Measurements from ENCODE around the gene IL17REL. TPM values are rescaled to one million over a fixed set of nuclear protein-coding genes. Genes with fewer than 3 reads are reported as not detected.

IL17REL gene
- total RNA-seq, 2 donors from 2014 or later, result 0.68 TPM; not detected in 1

- Histone ChIP-seq H3K4me3 (no peak overlapping the region), H3K27me3 (replicated peaks; ENCODE audit: insufficient read depth) (no peaks in the 10 kb centered on the region), H3K36me3 (no peaks in the 10 kb centered on the region), H3K4me1 (replicated peaks) (peaks cover 4% of the 10 kb centered on the region), H3K9me3 (no peaks in the 10 kb centered on the region), H3K27ac (no peak overlapping the region)
- intact Hi-C loops (cut with DNase I), result no loop called here
- 53% methylated on average over 15 of the region's 15 CpGs for WGBS
- DNase-seq (ENCODE audit: low spot score), result no peak
- no peak for TF ChIP-seq POLR2AphosphoS5 (IDR thresholded peaks at IDR 0.05)
These were observed 36.0 kb downstream of the IL17REL start for GRCh38 chr22:49976439-49977175.

DNA sequence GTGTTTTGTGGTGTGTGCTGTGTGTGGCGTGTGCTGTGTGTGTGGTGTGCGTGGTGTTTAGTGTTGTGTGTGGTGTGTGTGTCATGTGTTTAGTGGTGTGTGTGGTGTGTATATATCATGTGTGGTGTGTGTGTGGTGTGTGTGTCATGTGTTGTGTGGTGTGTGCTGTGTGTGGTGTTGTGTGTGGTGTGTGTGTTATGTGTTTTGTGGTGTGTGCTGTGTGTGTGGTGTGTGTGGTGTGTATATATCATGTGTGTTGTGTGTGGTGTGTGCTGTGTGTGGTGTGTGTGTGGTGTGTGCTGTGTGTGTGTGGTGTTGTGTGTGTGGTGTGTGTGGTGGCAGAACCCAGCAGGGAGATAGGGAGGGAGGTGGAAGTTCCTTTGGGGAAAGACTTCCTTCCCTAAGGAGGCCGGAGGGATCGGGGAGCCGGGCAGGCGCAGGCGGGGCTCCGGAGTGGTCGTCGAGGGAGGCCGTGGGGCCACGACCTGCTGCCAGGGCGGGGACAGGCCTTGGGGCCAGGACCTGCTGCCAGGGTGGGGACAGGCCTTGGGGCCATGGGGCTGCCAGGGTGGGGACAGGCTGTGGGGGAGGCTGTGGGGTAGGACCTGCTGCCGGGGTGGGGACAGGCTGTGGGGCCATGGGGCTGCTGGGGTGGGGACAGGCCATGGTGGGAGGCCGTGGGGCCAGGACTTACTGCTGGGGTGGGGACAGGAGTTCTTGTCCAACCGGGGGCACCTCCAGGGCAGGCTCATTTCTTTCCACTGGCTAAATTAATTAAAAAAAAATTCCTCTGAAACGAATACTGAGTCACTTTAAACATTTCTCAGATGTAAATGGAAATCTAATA, 36.8 kb downstream of the IL17REL start:
- Histone ChIP-seq H3K4me1 (replicated peaks) (peaks cover 7% of the 10 kb centered on the region), H3K27me3 (replicated peaks; ENCODE audit: insufficient read depth) (no peaks in the 10 kb centered on the region), H3K9me3 (no peaks in the 10 kb centered on the region), H3K4me3 (no peak overlapping the region), H3K27ac (no peak overlapping the region), H3K36me3 (no peaks in the 10 kb centered on the region)
- no peak for DNase-seq (ENCODE audit: low spot score)
- TF ChIP-seq POLR2A (IDR thresholded peaks at IDR 0.05) (no peak), POLR2AphosphoS5 (IDR thresholded peaks at IDR 0.05) (no peak)
- TF ChIP-seq, protein P1, sequence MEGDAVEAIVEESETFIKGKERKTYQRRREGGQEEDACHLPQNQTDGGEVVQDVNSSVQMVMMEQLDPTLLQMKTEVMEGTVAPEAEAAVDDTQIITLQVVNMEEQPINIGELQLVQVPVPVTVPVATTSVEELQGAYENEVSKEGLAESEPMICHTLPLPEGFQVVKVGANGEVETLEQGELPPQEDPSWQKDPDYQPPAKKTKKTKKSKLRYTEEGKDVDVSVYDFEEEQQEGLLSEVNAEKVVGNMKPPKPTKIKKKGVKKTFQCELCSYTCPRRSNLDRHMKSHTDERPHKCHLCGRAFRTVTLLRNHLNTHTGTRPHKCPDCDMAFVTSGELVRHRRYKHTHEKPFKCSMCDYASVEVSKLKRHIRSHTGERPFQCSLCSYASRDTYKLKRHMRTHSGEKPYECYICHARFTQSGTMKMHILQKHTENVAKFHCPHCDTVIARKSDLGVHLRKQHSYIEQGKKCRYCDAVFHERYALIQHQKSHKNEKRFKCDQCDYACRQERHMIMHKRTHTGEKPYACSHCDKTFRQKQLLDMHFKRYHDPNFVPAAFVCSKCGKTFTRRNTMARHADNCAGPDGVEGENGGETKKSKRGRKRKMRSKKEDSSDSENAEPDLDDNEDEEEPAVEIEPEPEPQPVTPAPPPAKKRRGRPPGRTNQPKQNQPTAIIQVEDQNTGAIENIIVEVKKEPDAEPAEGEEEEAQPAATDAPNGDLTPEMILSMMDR (IDR thresholded peaks at IDR 0.05), result no peak
- WGBS, result 47% methylated on average over 17 of the region's 17 CpGs
- intact Hi-C loops (cut with DNase I), result no loop called here

DNA sequence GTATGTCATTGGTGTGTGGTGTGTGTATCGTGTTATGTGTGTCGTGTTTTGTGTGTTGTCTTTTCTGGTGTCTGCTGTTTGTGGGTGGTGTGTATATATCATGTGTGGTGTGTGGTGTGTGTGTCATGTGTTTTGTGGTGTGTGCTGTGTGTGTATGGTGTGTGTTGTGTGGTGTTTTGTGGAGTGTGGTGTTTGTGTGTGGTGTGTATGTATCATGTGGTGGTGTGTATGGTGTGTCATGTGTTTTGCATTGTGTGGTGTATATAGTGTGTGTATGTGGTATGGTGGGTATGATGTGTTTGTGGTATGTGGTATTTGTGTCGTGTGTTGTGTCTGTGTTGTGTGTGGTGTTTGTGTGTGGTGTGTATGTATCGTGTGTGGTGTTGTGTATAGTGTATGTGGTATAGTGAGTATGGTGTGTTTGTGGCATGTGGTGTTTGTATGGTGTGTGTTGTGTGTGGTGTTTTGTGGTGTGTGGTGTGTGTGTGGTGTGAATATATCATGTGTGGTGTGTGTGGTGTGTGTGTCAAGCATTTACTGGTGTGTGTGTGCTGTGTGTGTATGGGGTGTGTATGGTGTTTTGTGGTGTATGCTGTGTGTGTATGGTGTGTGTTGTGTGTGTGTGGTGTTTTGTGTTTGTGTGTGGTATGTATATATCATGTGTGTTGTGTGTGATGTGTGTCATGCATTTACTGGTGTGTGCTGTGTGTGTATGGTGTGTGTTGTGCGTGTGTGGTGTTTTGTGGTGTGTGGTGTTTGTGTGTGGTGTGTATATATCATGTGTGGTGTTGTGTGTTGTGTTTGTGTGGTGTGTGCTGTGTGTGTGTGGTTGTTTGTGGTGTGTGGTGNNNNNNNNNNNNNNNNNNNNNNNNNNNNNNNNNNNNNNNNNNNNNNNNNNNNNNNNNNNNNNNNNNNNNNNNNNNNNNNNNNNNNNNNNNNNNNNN, 39.3 kb downstream of the IL17REL start:
- Histone ChIP-seq H3K4me1 (replicated peaks) (peaks cover 7% of the 10 kb centered on the region), H3K9me3 (no peaks in the 10 kb centered on the region), H3K4me3 (no peak overlapping the region), H3K27me3 (replicated peaks; ENCODE audit: insufficient read depth) (no peaks in the 10 kb centered on the region), H3K36me3 (no peaks in the 10 kb centered on the region), H3K27ac (no peak overlapping the region)
- 89% methylated on average over 5 of the region's 5 CpGs for WGBS
- intact Hi-C loops (cut with DNase I), result no loop called here
- no peak for DNase-seq (ENCODE audit: low spot score)
- TF ChIP-seq POLR2A (IDR thresholded peaks at IDR 0.05) (no peak), POLR2AphosphoS5 (IDR thresholded peaks at IDR 0.05) (no peak)
- TF ChIP-seq, protein P1 (IDR thresholded peaks at IDR 0.05), result no peak

DNA sequence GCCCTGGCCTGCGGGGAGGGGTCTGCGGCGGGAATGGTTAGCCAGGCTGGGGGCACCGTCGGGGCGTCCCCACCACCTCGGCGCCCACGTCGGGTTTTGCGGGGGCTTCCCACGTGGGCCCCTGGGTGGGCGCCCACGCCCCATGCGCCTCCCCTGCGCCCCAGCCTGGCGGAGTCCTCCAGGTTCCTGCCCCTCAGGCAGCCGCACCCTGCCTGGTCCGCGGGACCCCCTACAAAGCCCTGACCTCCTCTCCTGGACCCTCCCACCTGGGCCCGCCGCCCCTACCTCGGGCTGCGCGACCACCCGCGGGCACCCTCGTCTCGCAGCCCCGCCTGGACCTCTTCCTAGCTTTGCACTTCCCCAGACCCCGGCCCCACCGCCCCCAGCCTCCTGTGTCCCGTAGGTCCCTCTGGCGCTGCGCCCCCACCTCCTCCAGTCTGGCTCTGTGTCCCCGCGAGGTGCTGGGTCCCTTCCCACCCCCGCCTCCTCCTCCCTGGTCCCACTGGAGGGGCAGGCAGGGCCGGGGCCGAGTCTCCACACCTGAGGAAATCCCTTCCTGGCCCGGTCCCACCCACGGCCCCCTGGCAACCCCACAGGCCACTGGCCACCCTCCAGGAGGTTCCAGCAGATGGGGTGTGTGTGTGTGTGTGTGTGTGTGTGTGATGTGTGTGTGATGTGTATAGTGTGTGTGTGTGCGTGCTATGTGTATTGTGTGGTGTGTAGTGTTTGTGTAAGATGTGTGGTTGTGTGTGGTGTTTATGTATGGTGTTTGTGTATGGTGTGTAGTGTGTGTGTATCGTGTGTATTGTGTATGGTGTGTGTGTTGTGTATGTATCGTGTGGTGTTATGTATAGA, 40.2 kb downstream of the IL17REL start:
- peak; percentile 13 for DNase-seq (ENCODE audit: low spot score)
- Histone ChIP-seq H3K27ac (no peak overlapping the region), H3K27me3 (replicated peaks; ENCODE audit: insufficient read depth) (no peaks in the 10 kb centered on the region), H3K9me3 (no peaks in the 10 kb centered on the region), H3K36me3 (no peaks in the 10 kb centered on the region), H3K4me3 (no peak overlapping the region), H3K4me1 (replicated peaks) (peaks cover 7% of the 10 kb centered on the region)
- no peak for TF ChIP-seq POLR2A (IDR thresholded peaks at IDR 0.05)
- TF ChIP-seq, protein P1 (IDR thresholded peaks at IDR 0.05), result no peak
- no peak for TF ChIP-seq POLR2AphosphoS5 (IDR thresholded peaks at IDR 0.05)
- 43% methylated on average over 38 of the region's 45 CpGs for WGBS
- intact Hi-C loops (cut with DNase I), result no loop called here
